Raji (cell line): ENCODE data around the gene DDAH1.

Source experiments
- POLR2A ChIP-seq: IDR thresholded peaks from 2 replicates; pipeline ENCODE4 v1.6.1; 2011; ENCODE audit warnings: low read depth, low read length, control low read depth; ENCODE audit not compliant: insufficient read depth

The DDAH1 gene

GRCh38 chr1:85363521-85363920, 101.4 kb downstream of the DDAH1 start:
- no peak for TF ChIP-seq POLR2A

DNA sequence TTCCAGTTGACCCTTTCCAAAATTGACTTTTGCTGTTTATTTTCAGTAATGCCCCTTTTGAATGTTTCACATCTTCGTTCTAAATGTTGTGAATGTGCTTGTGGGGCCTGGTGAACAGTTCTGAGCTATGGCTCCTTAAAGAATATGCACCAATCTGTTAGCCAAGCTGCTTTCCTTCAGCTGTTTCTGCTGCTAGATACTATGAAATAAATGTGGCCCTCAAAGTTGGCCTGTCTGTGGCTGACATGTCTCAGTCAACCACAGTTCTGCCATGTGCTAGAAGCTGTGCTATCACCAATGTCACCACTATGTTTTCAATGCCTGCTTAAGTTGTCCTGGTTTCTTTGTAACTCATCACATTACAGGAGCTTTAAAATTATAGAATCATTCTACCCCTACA, 101.9 kb downstream of the DDAH1 start:
- TF ChIP-seq POLR2A, result no peak

DNA sequence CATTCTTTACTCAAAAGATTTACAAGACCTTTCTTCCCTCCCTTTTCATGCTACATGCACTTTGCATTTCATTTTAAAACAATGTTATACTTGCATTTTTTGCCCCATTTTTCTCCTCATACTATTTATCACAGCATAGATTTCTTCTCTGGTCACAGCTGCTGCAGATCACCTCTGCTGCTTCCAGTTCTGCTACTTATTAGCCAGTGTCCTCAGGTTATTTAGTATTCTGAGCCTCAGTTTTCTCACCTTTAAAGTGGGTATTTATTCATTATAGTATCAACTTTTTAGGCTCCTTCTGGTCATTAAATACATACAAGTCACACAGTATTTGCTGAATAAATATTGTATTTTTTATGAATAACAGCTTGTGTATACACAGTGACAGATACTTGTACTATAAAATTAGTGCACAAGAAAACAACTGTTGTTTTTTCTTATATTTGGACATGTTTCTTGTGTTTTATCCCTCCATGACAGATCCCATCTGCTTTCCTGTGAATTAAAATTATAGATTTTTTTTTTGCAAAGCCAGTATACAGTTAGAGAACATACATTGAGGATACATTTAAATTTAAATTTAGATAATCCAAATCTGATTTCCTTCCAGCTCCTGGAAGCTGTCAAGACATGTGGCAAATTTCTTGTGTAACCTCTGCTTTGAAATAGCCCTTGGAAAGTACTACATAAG, 103.2 kb downstream of the DDAH1 start:
- no peak for TF ChIP-seq POLR2A

DNA sequence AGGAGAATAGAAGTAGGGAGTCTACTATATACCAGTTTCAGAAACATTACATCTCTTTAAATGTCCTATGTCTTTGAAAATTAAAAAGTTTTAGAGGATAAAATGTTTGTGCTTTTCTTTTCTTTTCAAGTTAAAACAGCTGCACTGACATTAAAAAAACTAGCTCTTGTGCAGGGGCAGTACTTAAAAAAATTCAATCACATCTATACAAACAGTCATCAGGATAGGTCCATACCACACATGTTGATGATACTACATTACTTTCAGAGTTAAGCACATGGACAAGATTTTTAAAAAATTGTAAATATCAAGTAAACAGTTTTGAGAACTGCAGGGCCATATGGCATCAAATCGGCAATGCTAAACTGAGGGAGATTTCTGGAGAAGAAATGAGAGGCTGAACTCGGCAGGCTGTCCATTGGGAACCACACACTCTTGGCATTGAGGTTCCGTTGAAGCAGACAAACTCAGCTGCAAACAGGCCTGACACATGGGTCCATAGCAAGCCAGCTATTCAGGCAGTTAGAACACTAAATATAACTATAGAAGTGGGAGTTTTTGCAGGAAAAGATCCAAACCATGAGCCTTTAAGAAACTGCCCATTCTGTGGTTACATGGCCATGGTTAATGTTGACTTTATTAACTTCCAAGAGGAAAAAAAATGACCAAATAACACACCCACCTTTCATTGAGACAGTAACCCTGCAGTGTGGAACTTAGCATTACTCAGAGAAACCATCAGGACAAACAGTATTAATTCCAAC, 104.0 kb downstream of the DDAH1 start:
- TF ChIP-seq POLR2A, result no peak

DNA sequence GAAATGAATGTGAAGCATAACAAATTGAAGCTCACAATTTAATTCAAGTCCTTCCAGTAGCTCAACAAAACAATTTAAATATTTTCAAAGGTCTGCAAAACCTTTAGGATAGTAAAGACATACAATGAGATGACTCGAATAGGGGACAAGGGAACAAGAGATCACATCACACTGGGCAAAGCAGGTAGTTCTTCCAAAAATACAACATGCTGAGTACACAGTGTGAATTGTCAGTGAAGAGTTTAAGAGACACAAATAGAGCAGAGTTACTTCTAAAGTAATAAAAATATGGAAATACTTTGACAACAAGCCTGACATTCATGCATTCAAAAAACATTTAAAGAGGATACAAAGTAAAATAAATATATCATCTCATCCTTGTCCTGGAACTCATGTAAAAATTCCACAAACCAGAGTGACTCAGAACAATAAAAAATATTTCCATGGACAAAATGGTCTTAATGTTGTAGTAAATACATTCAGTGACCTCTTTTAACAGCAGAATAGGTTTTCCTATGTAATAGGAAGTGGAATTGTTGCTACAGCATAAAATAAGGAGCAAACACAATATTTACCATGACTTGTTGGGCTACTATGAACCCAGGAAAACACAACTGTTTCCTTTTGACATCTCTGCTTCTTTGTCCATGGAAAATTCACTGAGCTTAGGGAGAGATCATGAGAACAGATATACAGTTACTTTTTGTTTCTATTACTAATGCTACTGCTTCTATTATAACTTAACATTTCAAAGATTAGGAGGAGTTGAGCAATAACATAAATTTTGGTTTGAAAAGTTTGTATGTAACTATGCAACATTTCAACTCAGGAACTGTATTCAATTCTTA, 104.9 kb downstream of the DDAH1 start:
- TF ChIP-seq POLR2A, result no peak

DNA sequence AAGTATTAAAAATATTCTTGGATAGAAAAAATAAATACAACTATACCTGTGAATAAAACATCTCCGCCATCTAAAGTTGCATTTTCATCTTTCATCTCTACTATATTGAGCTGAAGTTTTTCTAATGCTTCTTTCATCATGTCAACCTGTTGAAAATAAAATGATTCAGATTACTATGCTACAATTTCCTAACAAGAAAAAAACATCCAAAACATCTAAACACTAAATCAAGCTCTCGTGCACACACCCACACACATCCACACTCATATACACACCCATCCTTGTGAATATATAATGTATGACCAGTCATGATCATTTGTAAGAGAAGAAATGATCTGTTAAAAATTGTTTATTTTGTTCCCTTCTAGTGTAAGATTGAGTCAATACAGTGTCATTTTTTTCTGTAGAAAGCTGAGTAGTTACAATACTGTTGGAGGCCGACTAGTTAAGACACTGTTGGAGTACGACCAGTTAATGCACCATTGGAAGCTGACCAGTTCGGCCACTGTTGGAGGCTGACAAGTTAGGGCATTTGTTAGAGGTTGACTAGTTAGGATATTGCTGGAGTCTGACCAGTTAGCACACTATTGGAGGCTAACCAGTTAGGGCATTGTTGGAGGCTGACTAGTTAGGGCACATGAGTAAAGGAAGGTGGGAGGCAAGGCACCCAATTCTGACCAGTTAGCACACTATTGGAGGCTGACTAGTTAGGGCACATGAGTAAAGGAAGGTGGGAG, 106.1 kb downstream of the DDAH1 start:
- TF ChIP-seq POLR2A, result no peak

DNA sequence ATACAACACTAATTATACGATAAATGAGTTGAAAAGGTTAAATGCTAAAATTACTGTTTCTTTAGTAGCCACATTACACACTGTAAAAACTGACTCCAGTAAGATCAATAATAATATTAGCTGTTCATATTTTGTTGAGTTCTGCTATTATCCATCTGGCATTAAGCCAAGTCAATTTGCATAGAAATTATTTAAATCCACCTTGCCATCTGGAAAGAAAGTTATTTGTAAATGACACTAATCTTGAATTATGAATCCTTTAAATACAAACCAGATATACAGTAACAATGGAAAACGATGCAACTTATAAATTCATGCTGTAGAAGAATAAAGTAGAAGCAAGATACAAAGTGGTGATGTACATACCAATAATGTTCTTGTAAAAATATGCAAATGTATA, 107.1 kb downstream of the DDAH1 start:
- TF ChIP-seq POLR2A, result no peak

GRCh38 chr1:85356130-85356529, 108.8 kb downstream of the DDAH1 start:
- no peak for TF ChIP-seq POLR2A

GRCh38 chr1:85352055-85352454, 112.9 kb downstream of the DDAH1 start:
- no peak for TF ChIP-seq POLR2A

- no peak for TF ChIP-seq POLR2A
Observed at GRCh38 chr1:85351202-85351828, 113.6 kb downstream of the DDAH1 start.

DNA sequence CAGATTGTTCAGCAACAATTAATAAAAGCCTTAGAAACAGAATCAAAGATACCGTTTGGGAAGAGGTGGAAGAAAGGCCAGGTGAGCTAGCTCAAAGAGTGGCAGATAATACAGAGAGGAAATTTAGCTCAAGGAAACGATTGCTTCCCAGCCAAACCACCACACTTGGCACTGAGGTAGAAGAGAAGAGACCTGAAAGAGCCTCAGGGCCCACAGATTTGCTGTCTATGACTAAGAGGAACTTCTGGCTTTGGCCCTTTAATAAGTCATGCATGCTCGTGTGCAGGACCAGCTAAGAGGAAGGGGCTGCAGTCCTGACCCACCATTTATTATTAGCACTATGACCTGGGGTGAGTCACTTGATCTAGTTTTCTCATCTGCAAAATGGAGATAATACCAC, 115.7 kb downstream of the DDAH1 start:
- TF ChIP-seq POLR2A, result no peak

- no peak for TF ChIP-seq POLR2A
Observed at GRCh38 chr1:85347908-85348307, 117.1 kb downstream of the DDAH1 start.

DNA sequence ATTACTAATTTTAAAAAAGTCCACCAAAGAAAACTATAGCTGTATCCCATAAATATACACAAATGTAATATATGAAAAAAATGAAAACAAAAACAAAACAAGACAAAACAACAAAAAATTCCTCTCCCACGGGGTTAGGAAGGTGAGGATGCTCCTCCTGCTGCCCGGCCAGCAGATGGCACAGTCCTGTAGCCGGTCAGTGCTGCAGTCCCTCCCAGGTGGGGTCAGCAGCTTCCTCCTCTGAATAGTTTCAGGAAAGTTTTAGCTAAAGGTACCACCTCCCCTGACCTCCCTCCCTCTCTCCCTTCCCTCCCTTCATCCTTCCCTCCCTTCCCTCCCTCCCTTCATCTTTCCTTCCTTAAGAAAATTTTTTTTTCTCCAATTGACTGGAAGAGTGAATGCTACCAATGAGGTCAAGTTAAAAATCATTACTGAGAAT, 120.7 kb downstream of the DDAH1 start:
- no peak for TF ChIP-seq POLR2A

DNA sequence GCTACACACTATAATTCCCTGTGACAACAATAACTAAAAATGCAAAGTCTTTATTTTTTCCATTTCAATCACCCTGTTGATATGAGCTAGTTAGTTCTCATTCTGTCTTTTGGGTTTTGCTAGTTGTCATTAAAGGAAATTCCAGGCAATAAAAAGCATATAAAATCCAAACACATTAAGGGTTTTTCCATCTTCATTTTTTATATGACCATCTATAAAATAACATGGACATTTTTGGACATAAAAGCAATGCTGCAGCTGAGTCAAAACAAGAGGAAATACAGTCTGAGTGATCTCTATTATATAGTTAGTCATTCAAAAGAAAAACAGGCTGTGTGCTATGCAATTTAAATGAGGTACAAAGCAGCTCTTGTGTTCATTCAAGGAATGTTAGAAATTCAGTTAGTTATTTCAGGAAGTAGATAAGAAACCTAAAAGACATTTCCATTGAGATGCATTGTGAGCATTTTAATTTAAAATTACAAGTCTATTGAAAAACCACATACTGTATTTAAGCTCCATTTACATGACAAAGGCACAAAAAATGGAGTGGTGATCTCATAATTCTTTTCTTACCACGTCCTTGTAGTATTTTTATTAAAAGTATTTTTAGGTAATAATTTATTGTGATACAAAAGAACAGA, 121.2 kb downstream of the DDAH1 start:
- TF ChIP-seq POLR2A, result no peak
